GM19468 (cell line): ENCODE data around the gene FXYD4.

Experiments used
- ATAC-seq: cut with Tn5 transposase; IDR thresholded peaks from one replicate; pipeline ENCODE4 v1.9.1; 2021; ENCODE audit warnings: mild to moderate bottlenecking, moderate library complexity, moderate number of reproducible peaks; ENCODE audit not compliant: unreplicated experiment; ENCODE audit errors: extremely low read depth

FXYD4 gene

GRCh38 chr10:43372765-43373361, 1.4 kb downstream of the FXYD4 start:
- ATAC-seq, result no peak

DNA sequence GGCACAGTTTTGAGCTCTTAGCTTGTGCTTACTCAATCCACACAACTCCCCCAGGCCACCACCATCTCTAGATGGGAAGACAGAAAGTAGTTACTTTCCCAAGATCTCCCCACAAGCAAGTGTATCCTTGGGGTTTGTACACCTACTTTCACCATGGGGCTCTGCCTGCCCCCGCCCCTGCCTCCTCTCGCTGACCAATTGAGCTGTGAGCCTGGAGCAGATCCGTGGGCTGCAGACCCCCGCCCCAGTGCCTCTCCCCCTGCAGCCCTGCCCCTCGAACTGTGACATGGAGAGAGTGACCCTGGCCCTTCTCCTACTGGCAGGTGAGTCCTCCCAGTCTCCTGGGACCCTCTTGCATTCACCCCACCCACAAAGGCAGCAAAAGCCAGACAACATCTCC, 2.0 kb downstream of the FXYD4 start:
- ATAC-seq, result no peak

DNA sequence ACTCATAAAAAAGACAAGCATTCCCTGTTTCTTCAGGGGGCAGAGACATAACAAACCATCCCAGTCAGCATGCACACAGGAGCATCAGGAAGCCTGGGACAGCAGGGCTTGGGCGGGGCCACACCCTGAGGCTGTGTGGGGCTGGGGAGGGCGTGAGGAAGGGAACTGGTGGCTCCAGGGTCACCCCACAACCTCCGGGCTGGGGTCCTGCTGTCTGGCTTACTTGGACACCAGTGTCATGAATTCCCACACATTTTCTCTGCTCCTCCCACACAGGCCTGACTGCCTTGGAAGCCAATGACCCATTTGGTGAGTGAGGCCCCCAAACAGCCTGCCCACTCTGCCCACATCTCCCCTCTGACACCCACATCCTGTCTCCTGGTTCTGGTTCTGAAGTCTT, 2.8 kb downstream of the FXYD4 start:
- ATAC-seq, result no peak

DNA sequence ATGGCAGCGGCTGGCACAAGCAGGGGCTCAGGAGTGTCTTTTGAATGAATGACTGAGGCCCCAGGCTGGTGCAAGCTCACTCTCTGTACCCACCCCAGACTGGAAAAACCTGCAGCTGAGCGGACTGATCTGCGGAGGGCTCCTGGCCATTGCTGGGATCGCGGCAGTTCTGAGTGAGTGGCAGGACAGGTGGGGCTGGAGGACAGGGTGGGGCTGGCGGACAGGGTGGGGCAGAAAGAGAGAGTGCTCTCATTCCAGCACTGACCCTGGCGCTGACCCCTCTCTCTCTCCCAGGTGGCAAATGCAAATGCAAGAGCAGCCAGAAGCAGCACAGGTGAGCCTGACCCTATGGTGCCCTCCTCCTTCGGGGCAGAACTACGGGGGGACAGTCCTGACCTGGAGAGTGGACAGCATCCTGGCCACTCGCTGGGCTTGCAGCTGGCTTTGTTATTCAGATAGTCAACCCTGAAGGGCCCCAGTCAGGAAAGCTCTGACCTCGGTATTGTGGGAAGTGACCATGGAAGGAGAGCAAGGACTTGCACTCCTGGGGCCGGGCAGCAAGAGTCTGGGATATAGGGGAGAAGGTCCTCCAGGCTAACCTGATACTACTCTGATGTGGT, 4.1 kb downstream of the FXYD4 start:
- ATAC-seq, result no peak

DNA sequence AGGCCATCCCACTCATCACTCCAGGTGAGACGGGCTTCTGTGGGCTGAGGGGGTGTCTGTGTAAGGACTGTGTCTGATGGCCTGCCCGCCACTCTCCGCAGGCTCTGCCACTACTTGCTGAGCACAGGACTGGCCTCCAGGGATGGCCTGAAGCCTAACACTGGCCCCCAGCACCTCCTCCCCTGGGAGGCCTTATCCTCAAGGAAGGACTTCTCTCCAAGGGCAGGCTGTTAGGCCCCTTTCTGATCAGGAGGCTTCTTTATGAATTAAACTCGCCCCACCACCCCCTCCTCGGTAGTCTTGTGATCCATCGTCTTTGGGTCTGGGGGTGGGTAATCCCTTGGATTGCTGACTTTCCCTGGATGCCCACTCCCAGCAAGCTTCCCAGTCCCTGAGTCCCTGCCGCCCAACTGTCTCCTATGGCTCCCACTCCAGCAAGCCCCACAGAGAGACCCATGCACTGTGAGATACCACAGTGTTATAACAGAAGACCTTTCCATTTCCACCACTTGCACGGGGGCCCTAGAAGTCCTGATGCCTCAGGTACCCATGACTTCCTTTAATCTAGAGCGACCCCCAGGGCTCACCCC, 4.7 kb downstream of the FXYD4 start:
- no peak for ATAC-seq

DNA sequence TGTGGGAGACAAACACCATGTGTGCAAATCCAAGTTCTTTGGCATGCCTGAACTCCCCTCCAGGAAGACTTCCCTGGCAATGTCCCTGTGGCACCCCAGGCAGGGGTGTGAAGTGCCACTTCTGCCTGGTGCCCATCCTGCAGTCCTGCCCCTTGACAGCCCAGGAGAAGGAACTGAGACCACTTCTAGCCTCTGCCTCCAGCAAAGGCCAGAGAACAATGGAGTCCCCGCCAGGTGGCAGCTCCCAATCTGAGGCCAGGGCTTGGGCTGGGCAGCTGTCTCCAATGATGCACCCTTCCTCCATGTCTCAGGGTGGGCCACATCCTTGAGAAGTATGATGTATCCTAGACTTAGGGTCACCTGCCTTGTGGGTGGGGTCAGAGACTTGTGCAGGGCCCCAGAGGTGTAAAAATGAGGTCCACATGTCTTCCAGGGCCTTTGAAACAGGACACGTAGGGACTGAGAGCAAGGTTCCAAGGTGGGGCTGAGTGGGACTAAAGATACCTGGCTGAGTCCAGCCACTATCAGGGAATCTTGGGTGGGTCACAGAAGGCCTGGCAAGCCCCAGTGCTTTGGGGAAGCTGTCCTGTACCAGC, 5.5 kb downstream of the FXYD4 start:
- no peak for ATAC-seq

DNA sequence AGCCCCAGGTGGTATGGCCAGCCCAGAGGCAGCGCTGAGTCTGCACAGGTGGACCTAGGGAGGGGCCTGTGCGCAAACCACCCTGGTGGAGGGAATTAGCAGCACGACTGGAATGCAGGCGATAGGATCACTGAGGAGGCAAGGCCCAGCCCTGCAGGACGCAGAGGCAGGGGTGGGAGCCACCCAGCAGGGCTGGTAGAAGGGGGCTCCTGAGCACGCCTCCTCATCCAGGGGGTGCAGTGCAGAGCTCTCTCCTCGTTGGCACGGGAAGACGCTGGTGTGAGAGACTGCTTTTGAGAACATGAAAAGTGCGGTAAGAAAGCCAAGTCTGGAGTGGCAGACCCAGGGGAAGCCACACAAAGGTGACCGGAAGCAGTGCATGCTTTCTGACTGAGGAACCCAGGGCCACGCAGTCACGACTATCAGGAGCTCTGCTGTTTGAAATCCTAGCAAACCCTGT, 6.0 kb downstream of the FXYD4 start:
- ATAC-seq, result no peak

DNA sequence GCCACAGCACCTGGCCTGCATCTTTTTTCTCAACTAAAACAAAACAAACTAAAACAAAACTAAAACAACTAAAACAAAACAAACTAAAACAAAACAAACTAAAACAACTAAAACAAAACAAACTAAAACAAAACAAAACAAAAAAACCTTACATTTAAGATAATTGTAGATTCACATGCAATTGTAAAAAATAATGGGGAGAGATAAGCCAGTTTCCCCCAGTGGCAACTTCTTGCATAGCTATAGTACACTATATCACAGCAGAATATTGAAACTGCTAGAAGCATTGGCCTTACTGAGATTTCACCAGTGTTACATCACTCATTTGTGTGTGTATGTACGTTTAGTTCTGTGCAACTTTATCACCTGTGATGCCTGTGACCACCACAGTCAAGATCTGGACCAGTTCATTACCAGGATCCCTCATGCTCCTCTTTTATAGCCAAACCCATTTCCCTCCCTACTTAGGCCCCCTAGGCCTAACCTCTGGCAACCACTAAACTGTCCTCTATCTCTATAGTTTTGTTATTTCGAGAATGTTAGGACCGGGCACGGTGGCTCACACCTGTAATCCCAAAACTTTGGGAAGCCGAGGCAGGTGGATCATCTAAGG, 9.3 kb downstream of the FXYD4 start:
- ATAC-seq, result no peak

DNA sequence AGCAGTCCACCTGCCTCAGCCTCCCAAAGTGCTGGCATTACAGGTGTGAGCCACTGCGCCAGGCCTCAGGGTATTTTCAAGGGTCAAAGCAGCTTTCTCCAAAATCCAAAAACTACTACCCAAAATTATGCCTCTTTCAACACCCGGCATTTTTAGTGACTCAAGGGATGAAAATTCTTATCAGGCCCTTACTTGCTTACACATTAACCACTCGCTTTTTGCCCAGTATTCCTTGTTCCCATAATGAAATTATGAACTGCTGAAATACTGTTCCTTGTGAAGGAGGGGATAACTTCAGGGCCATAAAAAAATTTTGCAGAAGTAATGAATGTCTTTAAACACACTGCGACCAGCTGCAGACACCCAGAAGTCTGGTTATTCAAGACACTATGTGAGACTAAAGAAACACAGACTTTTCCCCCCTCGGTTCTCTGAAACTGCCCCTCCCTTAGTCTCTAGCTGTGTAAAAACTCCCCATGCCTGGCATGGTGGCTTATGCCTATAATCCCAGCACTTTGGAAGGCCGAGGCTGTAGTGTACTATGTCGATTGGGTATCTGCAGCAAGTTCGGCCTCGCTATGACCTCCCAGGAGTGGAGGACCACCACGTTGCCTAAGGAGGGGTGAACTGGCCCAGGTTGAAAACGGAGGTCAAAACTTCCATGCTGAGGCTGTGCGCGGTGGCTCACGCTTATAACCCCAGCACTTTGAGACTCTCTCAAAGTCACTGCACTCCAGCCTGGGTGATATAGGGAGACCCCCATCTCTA, 12.0 kb downstream of the FXYD4 start:
- ATAC-seq, result no peak

DNA sequence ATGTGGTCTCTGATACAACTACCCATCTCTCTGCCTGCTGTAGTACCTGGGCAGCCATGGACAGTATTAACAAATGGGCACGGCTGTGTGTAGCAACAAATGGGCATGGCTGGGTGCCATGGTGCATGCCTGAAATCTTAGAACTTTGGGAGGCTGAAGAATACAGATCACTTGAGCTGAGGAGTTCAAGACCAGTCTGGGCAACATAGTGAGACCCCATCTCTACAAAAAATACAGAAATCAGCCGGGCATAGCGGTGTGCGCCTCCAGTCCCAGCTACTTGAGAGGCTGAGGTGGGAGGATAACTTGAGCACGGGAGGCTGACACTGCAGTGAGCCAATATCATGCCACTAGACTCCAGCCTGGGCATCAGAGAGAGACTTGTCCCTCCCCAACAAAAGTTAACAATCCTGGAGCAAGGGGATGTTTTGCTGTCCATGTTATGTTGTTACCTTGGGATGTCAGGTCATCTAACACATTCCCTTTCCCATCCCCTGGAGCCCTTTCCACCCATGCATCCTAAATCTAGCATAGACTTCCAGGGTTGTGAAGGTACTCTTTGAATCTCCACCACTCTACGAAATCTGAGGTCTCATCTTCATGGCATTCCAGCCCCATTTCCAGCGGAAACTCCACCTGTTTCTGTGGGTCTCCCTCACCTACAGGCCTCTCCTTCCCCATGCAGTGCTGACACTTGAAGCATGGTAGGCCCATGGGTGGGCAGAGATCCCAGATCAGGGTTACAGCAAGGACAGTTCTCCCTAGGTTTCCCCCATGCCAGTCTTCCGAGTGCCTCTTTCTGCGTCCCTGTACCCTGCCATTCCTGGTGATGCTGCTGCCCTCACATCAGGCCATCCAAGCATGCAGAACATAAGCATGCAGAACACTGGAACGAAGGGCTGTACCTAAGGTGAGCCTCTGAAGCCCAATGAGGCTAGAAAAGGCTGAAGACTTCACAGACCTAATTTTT, 13.1 kb downstream of the FXYD4 start:
- no peak for ATAC-seq

GRCh38 chr10:43385412-43386004, 14.1 kb downstream of the FXYD4 start:
- ATAC-seq, result no peak

- ATAC-seq, result no peak
These were observed 15.1 kb downstream of the FXYD4 start for GRCh38 chr10:43386549-43386948.

DNA sequence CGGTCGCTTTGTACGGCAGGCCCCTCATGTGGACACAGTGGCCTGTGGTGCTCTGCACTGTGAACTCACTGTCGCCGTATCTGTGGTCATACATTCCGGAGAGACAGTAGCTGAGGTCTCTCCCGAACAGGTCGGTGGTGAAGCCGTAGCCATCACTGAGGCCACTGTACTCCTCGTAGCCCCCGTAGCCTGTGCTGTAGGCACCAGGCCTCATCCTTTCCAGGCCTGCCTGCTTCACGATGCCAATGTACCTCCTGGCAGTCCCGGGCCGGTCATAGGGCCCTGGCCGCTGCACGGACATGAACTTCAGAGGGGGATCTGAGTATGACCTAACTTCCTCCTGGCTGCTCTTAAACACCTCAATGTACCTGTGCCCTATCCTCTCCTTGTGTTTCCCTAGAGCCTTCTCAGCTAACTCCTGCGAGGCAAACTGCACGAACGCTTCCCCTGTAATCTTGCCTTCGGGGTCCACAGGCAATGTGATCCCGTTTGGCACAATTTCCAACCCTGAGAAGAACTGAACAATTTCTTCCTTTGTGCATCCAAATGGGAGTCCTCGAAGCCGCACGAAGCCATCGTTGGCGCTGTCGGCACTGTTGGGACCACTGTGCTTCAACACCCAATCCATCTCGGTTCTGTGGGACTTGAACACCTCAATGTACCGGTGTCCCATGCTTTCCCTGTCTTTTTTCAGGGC, 15.7 kb downstream of the FXYD4 start:
- no peak for ATAC-seq

DNA sequence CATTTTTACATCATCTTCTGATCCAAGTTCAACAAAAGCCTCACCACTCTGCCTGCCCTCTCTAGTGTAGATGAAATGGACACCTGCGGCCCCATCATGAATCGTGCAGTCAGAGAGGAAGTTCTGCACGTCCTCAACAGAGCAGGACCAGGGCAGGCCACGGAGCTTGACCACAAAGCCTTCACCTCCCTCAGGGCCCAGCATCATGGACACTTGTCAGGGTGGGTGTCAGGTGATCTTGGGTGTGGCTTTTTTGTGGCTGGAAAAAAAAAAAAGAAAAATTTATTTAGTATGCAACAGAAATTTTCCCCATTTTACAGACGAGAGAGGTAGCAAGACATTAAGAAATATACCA, 16.2 kb downstream of the FXYD4 start:
- no peak for ATAC-seq

DNA sequence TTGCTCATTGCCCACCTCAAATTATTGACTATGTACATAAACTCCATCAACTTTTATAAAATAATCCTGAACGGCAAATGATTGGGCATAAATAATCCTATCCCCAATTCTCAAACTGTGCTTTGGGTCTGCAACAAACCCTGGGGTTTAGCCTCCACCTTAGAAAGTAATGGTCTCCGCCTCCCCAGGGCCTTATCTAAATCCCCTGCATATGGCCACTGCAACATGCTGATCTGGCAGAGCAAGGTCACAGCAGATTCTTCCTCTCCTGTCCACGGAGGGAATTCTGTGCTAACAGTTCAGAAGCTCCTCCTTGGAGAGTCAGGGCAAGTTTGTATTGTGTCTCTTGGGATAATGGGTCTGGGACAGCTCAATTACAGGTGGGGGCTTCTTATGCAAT, 18.4 kb downstream of the FXYD4 start:
- ATAC-seq, result no peak

GRCh38 chr10:43390333-43390732, 18.9 kb downstream of the FXYD4 start:
- no peak for ATAC-seq

GRCh38 chr10:43390759-43391158, 19.3 kb downstream of the FXYD4 start:
- ATAC-seq, result no peak

GRCh38 chr10:43391496-43391895, 20.1 kb downstream of the FXYD4 start:
- ATAC-seq, result no peak
